Skin epidermis (tissue), 12 donors: ENCODE results near the gene TNRC18.
"Not testable (repeated sequence)": the region's sequence is repeated elsewhere in the genome, so short reads cannot be mapped to it uniquely, and the experiment has no call there.

Experiments
- H3K27ac ChIP-seq, 21 experiments: fragments of 200-600 bp; sonication (generic) in 11 of 21; one replicate each; pipeline ENCODE4 v1.5.0; 2020; ENCODE audit warnings: mild to moderate bottlenecking in 3 of 21, inconsistent platforms in 2 of 21, moderate library complexity in 2 of 21
- H3K4me3 ChIP-seq, 7 experiments: fragments of 200-600 bp; sonication (generic) in 2 of 7; one replicate each; pipeline ENCODE4 v1.5.0; 2020; ENCODE audit warnings: inconsistent platforms in 2 of 7, mild to moderate bottlenecking in 2 of 7, moderate library complexity in 1 of 7

Gene TNRC18

GRCh38 chr7:5360021-5360420 is 63.6 kb downstream of the TNRC18 start:
- not testable (repeated sequence) for H3K4me3 ChIP-seq, H3K27ac ChIP-seq

GRCh38 chr7:5359344-5359743 is 64.3 kb downstream of the TNRC18 start:
- Histone ChIP-seq H3K4me3 (no peak overlapping the region), H3K27ac (no peak overlapping the region)

GRCh38 chr7:5357951-5358350 is 65.7 kb downstream of the TNRC18 start:
- H3K4me3 ChIP-seq = no peak overlapping the region
- H3K27ac ChIP-seq = no peak overlapping the region

GRCh38 chr7:5356751-5357119 is 66.9 kb downstream of the TNRC18 start:
- Histone ChIP-seq H3K27ac (no peak overlapping the region), H3K4me3 (no peak overlapping the region)

GRCh38 chr7:5354460-5355232 is 69.0 kb downstream of the TNRC18 start:
- Histone ChIP-seq H3K27ac (peak overlapping the region in 6 of 21 experiments; percentile 5 to 63 (median 54)), H3K4me3 (no peak overlapping the region)

GRCh38 chr7:5352440-5353010 is 71.1 kb downstream of the TNRC18 start:
- no peak overlapping the region for H3K4me3 ChIP-seq
- H3K27ac ChIP-seq = no peak overlapping the region

GRCh38 chr7:5351507-5352265 is 71.9 kb downstream of the TNRC18 start:
- H3K4me3 ChIP-seq = no peak overlapping the region
- H3K27ac ChIP-seq = no peak overlapping the region

- Histone ChIP-seq H3K4me3 (no peak overlapping the region), H3K27ac (no peak overlapping the region)
Observed at GRCh38 chr7:5350600-5351385, 72.8 kb downstream of the TNRC18 start.

- H3K4me3 ChIP-seq = no peak overlapping the region
- no peak overlapping the region for H3K27ac ChIP-seq
Observed at GRCh38 chr7:5350174-5350463, 73.5 kb downstream of the TNRC18 start.

- Histone ChIP-seq H3K4me3 (no peak overlapping the region), H3K27ac (no peak overlapping the region)
Observed at GRCh38 chr7:5349437-5350173, 74.0 kb downstream of the TNRC18 start.

GRCh38 chr7:5349005-5349380 is 74.6 kb downstream of the TNRC18 start:
- no peak overlapping the region for H3K4me3 ChIP-seq
- H3K27ac ChIP-seq = no peak overlapping the region

GRCh38 chr7:5348134-5349004 is 75.3 kb downstream of the TNRC18 start:
- Histone ChIP-seq H3K4me3 (no peak overlapping the region), H3K27ac (no peak overlapping the region)

- H3K27ac ChIP-seq = no peak overlapping the region
- H3K4me3 ChIP-seq = no peak overlapping the region
Observed at GRCh38 chr7:5345671-5346070, 78.0 kb downstream of the TNRC18 start.

GRCh38 chr7:5345171-5345570 is 78.5 kb downstream of the TNRC18 start:
- Histone ChIP-seq H3K27ac (no peak overlapping the region), H3K4me3 (no peak overlapping the region)

GRCh38 chr7:5344342-5344741 is 79.3 kb downstream of the TNRC18 start:
- Histone ChIP-seq H3K27ac (no peak overlapping the region), H3K4me3 (no peak overlapping the region)

GRCh38 chr7:5343884-5344283 is 79.8 kb downstream of the TNRC18 start:
- no peak overlapping the region for H3K4me3 ChIP-seq
- no peak overlapping the region for H3K27ac ChIP-seq

- Histone ChIP-seq H3K4me3 (no peak overlapping the region), H3K27ac (no peak overlapping the region)
Observed at GRCh38 chr7:5342631-5343030, 81.0 kb downstream of the TNRC18 start.

- H3K27ac ChIP-seq = no peak overlapping the region
- no peak overlapping the region for H3K4me3 ChIP-seq
Observed at GRCh38 chr7:5339955-5340354, 83.7 kb downstream of the TNRC18 start.

- Histone ChIP-seq H3K27ac (no peak overlapping the region), H3K4me3 (no peak overlapping the region)
Observed at GRCh38 chr7:5337047-5337446, 86.6 kb downstream of the TNRC18 start.
